ENCODE measurements around the gene KCNJ9.

KCNJ9 gene

GRCh38 chr1:160045653-160046052, 35.7 kb upstream of the KCNJ9 start:
- WGBS, 2 donors (ENCODE audit: extremely low coverage in 2 of 2, insufficient read length in 2 of 2, insufficient replicate concordance in 1 of 2) = no CpG with 5 or more reads among the region's 2 CpGs
- DNase-seq (ENCODE audit: low spot score) = no peak

GRCh38 chr1:160046494-160047110, 34.7 kb upstream of the KCNJ9 start:
- H3K4me2 ChIP-seq (ENCODE audit: insufficient read depth, low read length, poor library complexity, severe bottlenecking) = no peak overlapping the region
- no peaks in the 10 kb centered on the region for H3K79me1 ChIP-seq (ENCODE audit: low read depth, low read length)
- no peak overlapping the region for H2AK5ac ChIP-seq (ENCODE audit: low read depth, low read length)
- no peaks in the 10 kb centered on the region for H3K36me3 ChIP-seq (replicated peaks in 1 of 2; ENCODE audit: control insufficient read depth in 2 of 2, insufficient read depth in 2 of 2, low read length in 2 of 2)
- H2BK15ac ChIP-seq (ENCODE audit: low read length) = no peak overlapping the region
- no peak overlapping the region for H3K23ac ChIP-seq (ENCODE audit: low read depth, low read length, poor library complexity)
- H3K27me3 ChIP-seq (ENCODE audit: control insufficient read depth in 3 of 3, insufficient read depth in 3 of 3, low read depth in 1 of 3, low read length in 3 of 3) = peaks cover 0 to 24% (median 0%) of the 10 kb centered on the region in 3 experiments
- WGBS, 2 donors (ENCODE audit: extremely low coverage in 2 of 2, insufficient read length in 2 of 2, insufficient replicate concordance in 1 of 2) = no CpG with 5 or more reads among the region's 11 CpGs
- no peak overlapping the region for H3K27ac ChIP-seq (replicated peaks; ENCODE audit: low read length)
- H2BK12ac ChIP-seq (ENCODE audit: low read length) = no peak overlapping the region
- H2BK120ac ChIP-seq (ENCODE audit: low read depth, low read length) = no peak overlapping the region
- no peak overlapping the region for H3K14ac ChIP-seq (ENCODE audit: low read length)
- no peak overlapping the region for H3K9ac ChIP-seq (ENCODE audit: low read depth, low read length, poor library complexity)
- peaks cover 3 to 18% of the 10 kb centered on the region in 2 donors for H3K4me1 ChIP-seq (ENCODE audit: control insufficient read depth in 2 of 2, insufficient read depth in 1 of 2, low read depth in 1 of 2, low read length in 2 of 2)
- H4K91ac ChIP-seq (ENCODE audit: low read depth, low read length, poor library complexity) = no peak overlapping the region
- H3K9me3 ChIP-seq (replicated peaks in 1 of 2; ENCODE audit: control insufficient read depth in 2 of 2, insufficient read depth in 1 of 2, low read depth in 1 of 2, low read length in 2 of 2) = peaks cover 0 to 2% of the 10 kb centered on the region in 2 donors
- no peak overlapping the region for H3K4ac ChIP-seq (ENCODE audit: low read length)
- H3K4me3 ChIP-seq (ENCODE audit: low read length in 2 of 2) = no peak overlapping the region
- H2AFZ ChIP-seq (ENCODE audit: low read length) = no peak overlapping the region
- H2BK5ac ChIP-seq (ENCODE audit: low read length) = no peak overlapping the region
- DNase-seq (ENCODE audit: low spot score) = no peak
- H3K18ac ChIP-seq (ENCODE audit: low read length) = peak overlapping the region; percentile 68
- H4K8ac ChIP-seq (ENCODE audit: low read depth, low read length) = no peak overlapping the region

More at GRCh38 chr1:160045653-160046052, 35.7 kb upstream of the KCNJ9 start:
- no peak overlapping the region for H2AK5ac ChIP-seq (ENCODE audit: low read depth, low read length)
- H3K4me1 ChIP-seq (ENCODE audit: control insufficient read depth in 2 of 2, insufficient read depth in 1 of 2, low read depth in 1 of 2, low read length in 2 of 2) = peaks cover 3 to 18% of the 10 kb centered on the region in 2 donors
- no peak overlapping the region for H2BK15ac ChIP-seq (ENCODE audit: low read length)
- H3K27me3 ChIP-seq (ENCODE audit: control insufficient read depth in 3 of 3, insufficient read depth in 3 of 3, low read depth in 1 of 3, low read length in 3 of 3) = peaks cover 0 to 22% (median 0%) of the 10 kb centered on the region in 3 experiments
- H4K91ac ChIP-seq (ENCODE audit: low read depth, low read length, poor library complexity) = no peak overlapping the region
- H2BK120ac ChIP-seq (ENCODE audit: low read depth, low read length) = no peak overlapping the region
- H2BK12ac ChIP-seq (ENCODE audit: low read length) = no peak overlapping the region
- H4K8ac ChIP-seq (ENCODE audit: low read depth, low read length) = no peak overlapping the region
- H3K4ac ChIP-seq (ENCODE audit: low read length) = no peak overlapping the region
- no peak overlapping the region for H3K18ac ChIP-seq (ENCODE audit: low read length)
- H3K36me3 ChIP-seq (replicated peaks in 1 of 2; ENCODE audit: control insufficient read depth in 2 of 2, insufficient read depth in 2 of 2, low read length in 2 of 2) = no peaks in the 10 kb centered on the region
- H3K4me3 ChIP-seq (ENCODE audit: low read length in 2 of 2) = no peak overlapping the region
- no peak overlapping the region for H3K23ac ChIP-seq (ENCODE audit: low read depth, low read length, poor library complexity)
- H3K14ac ChIP-seq (ENCODE audit: low read length) = no peak overlapping the region
- H3K27ac ChIP-seq (replicated peaks; ENCODE audit: low read length) = no peak overlapping the region
- no peak overlapping the region for H3K4me2 ChIP-seq (ENCODE audit: insufficient read depth, low read length, poor library complexity, severe bottlenecking)
- H2AFZ ChIP-seq (ENCODE audit: low read length) = no peak overlapping the region
- H3K9ac ChIP-seq (ENCODE audit: low read depth, low read length, poor library complexity) = no peak overlapping the region
- no peaks in the 10 kb centered on the region for H3K9me3 ChIP-seq (replicated peaks in 1 of 2; ENCODE audit: control insufficient read depth in 2 of 2, insufficient read depth in 1 of 2, low read depth in 1 of 2, low read length in 2 of 2)
- H3K79me1 ChIP-seq (ENCODE audit: low read depth, low read length) = no peaks in the 10 kb centered on the region
- H2BK5ac ChIP-seq (ENCODE audit: low read length) = no peak overlapping the region

- no peak overlapping the region for H3K27ac ChIP-seq (replicated peaks; ENCODE audit: low read length)
- DNase-seq (ENCODE audit: low spot score) = no peak
- no peak overlapping the region for H2BK5ac ChIP-seq (ENCODE audit: low read length)
- no peak overlapping the region for H2BK12ac ChIP-seq (ENCODE audit: low read length)
- H4K8ac ChIP-seq (ENCODE audit: low read depth, low read length) = no peak overlapping the region
- no peak overlapping the region for H2AK5ac ChIP-seq (ENCODE audit: low read depth, low read length)
- peaks cover 0 to 31% (median 0%) of the 10 kb centered on the region in 3 experiments for H3K27me3 ChIP-seq (ENCODE audit: control insufficient read depth in 3 of 3, insufficient read depth in 3 of 3, low read depth in 1 of 3, low read length in 3 of 3)
- H2BK120ac ChIP-seq (ENCODE audit: low read depth, low read length) = no peak overlapping the region
- WGBS, 2 donors (ENCODE audit: extremely low coverage in 2 of 2, insufficient read length in 2 of 2, insufficient replicate concordance in 1 of 2) = no CpG with 5 or more reads among the region's 9 CpGs
- H3K79me1 ChIP-seq (ENCODE audit: low read depth, low read length) = no peaks in the 10 kb centered on the region
- no peak overlapping the region for H2AFZ ChIP-seq (ENCODE audit: low read length)
- no peak overlapping the region for H4K91ac ChIP-seq (ENCODE audit: low read depth, low read length, poor library complexity)
- H3K9me3 ChIP-seq (replicated peaks in 1 of 2; ENCODE audit: control insufficient read depth in 2 of 2, insufficient read depth in 1 of 2, low read depth in 1 of 2, low read length in 2 of 2) = peaks cover 2 to 7% of the 10 kb centered on the region in 2 donors
- no peak overlapping the region for H3K9ac ChIP-seq (ENCODE audit: low read depth, low read length, poor library complexity)
- no peak overlapping the region for H3K23ac ChIP-seq (ENCODE audit: low read depth, low read length, poor library complexity)
- peaks cover 3 to 18% of the 10 kb centered on the region in 2 donors for H3K4me1 ChIP-seq (ENCODE audit: control insufficient read depth in 2 of 2, insufficient read depth in 1 of 2, low read depth in 1 of 2, low read length in 2 of 2)
- H3K4me2 ChIP-seq (ENCODE audit: insufficient read depth, low read length, poor library complexity, severe bottlenecking) = no peak overlapping the region
- H3K4me3 ChIP-seq (ENCODE audit: low read length in 2 of 2) = no peak overlapping the region
- no peaks in the 10 kb centered on the region for H3K36me3 ChIP-seq (replicated peaks in 1 of 2; ENCODE audit: control insufficient read depth in 2 of 2, insufficient read depth in 2 of 2, low read length in 2 of 2)
- no peak overlapping the region for H2BK15ac ChIP-seq (ENCODE audit: low read length)
- H3K18ac ChIP-seq (ENCODE audit: low read length) = no peak overlapping the region
- H3K4ac ChIP-seq (ENCODE audit: low read length) = no peak overlapping the region
- H3K14ac ChIP-seq (ENCODE audit: low read length) = no peak overlapping the region
Observed at GRCh38 chr1:160047111-160047991, 34.0 kb upstream of the KCNJ9 start.

DNA sequence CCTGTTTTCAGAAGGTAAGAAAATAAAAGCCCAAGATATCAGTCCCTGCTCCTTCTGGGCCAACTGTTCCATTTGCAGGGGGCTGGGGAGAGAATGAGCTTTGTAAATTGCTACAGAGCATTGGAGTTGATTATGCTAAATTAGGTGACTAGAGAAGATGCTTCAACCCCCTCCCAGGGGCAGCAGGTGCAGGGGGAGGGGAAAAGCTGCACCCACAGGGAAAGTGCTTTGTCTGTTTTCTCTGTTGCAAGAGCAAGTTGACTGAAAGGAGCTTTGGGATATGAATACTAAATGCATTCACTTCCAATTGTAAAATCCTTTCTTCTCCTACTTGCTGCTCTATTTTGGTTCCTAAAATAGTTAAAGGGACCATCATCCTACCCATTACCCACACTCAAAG, 33.0 kb upstream of the KCNJ9 start:
- H3K23ac ChIP-seq (ENCODE audit: low read depth, low read length, poor library complexity) = no peak overlapping the region
- H2AFZ ChIP-seq (ENCODE audit: low read length) = no peak overlapping the region
- no peak overlapping the region for H3K27ac ChIP-seq (replicated peaks; ENCODE audit: low read length)
- H3K36me3 ChIP-seq (replicated peaks in 1 of 2; ENCODE audit: control insufficient read depth in 2 of 2, insufficient read depth in 2 of 2, low read length in 2 of 2) = no peaks in the 10 kb centered on the region
- H3K4ac ChIP-seq (ENCODE audit: low read length) = no peak overlapping the region
- no peak overlapping the region for H2AK5ac ChIP-seq (ENCODE audit: low read depth, low read length)
- H3K4me1 ChIP-seq (ENCODE audit: control insufficient read depth in 2 of 2, insufficient read depth in 1 of 2, low read depth in 1 of 2, low read length in 2 of 2) = peaks cover 4 to 24% of the 10 kb centered on the region in 2 donors
- no peak overlapping the region for H4K8ac ChIP-seq (ENCODE audit: low read depth, low read length)
- no peak overlapping the region for H2BK12ac ChIP-seq (ENCODE audit: low read length)
- H3K9ac ChIP-seq (ENCODE audit: low read depth, low read length, poor library complexity) = no peak overlapping the region
- H3K9me3 ChIP-seq (replicated peaks in 1 of 2; ENCODE audit: control insufficient read depth in 2 of 2, insufficient read depth in 1 of 2, low read depth in 1 of 2, low read length in 2 of 2) = peaks cover 2 to 7% of the 10 kb centered on the region in 2 donors
- H3K14ac ChIP-seq (ENCODE audit: low read length) = no peak overlapping the region
- H3K79me1 ChIP-seq (ENCODE audit: low read depth, low read length) = no peaks in the 10 kb centered on the region
- no peak overlapping the region for H3K4me2 ChIP-seq (ENCODE audit: insufficient read depth, low read length, poor library complexity, severe bottlenecking)
- no peak overlapping the region for H3K18ac ChIP-seq (ENCODE audit: low read length)
- H2BK15ac ChIP-seq (ENCODE audit: low read length) = no peak overlapping the region
- no peak overlapping the region for H2BK5ac ChIP-seq (ENCODE audit: low read length)
- peaks cover 0 to 33% (median 0%) of the 10 kb centered on the region in 3 experiments for H3K27me3 ChIP-seq (ENCODE audit: control insufficient read depth in 3 of 3, insufficient read depth in 3 of 3, low read depth in 1 of 3, low read length in 3 of 3)
- no peak overlapping the region for H3K4me3 ChIP-seq (ENCODE audit: low read length in 2 of 2)
- no peak for DNase-seq (ENCODE audit: low spot score)
- H2BK120ac ChIP-seq (ENCODE audit: low read depth, low read length) = no peak overlapping the region
- H4K91ac ChIP-seq (ENCODE audit: low read depth, low read length, poor library complexity) = no peak overlapping the region

Data from neuronal stem cell (in vitro differentiated cells).